Heart left ventricle (tissue), 13 donors: Measurements from ENCODE around the gene TREM2.

Experiments
- POLR2A ChIP-seq, 2 donors: fragments of 450-650 bp; IDR thresholded peaks; one replicate each; pipeline ENCODE4 v1.6.1; 2017; ENCODE audit warnings: antibody characterized with exemption in 2 of 2, mild to moderate bottlenecking in 2 of 2, moderate library complexity in 2 of 2
- TF ChIP-seq, protein P1 (sequence below), 12 donors: fragments of 200-600 bp; sonication (generic) in 4 of 12; IDR thresholded peaks; one replicate each; pipeline versions ENCODE4 v1.5.0 to v1.8.0; 2018 to 2022; ENCODE audit warnings: antibody characterized with exemption in 12 of 12, mild to moderate bottlenecking in 5 of 12
- donor health status: ischemic (EF 13 %, LVEDD 7.1; RV severe dilation, severe dysfunction).
- donor health status: DM: no; HTN: yes; CAD: no.
- donor health status: DM: no; HTN: no; CAD: no.
- donor health status: ischemic (EF 25% LVEDD 6.9; RV normal size, moderate dysfunction).
- donor health status: ischemic (EF 25% LVEDD 5.7; RV mildly dilated, moderate dysfunction).
- donor health status: ischemic (EF 35%, LVEDD 5.7; RV mildly dilated, moderate dysfunction).
- donor health status: nonischemic (EF 11% LVEDD 7.7; RV severe dilation, severe dysfunction).
- donor health status: DM: yes; HTN: yes; CAD: no.
- donor health status: PGD.
- donor health status: ischemic (EF 29% LVEDD 5.4; RV normal size, mild dysfunction).
- donor health status: nonischemic (EF 23%, LVEDD 6.1; RV moderate dilation, normal function).

- TF ChIP-seq, protein P1, sequence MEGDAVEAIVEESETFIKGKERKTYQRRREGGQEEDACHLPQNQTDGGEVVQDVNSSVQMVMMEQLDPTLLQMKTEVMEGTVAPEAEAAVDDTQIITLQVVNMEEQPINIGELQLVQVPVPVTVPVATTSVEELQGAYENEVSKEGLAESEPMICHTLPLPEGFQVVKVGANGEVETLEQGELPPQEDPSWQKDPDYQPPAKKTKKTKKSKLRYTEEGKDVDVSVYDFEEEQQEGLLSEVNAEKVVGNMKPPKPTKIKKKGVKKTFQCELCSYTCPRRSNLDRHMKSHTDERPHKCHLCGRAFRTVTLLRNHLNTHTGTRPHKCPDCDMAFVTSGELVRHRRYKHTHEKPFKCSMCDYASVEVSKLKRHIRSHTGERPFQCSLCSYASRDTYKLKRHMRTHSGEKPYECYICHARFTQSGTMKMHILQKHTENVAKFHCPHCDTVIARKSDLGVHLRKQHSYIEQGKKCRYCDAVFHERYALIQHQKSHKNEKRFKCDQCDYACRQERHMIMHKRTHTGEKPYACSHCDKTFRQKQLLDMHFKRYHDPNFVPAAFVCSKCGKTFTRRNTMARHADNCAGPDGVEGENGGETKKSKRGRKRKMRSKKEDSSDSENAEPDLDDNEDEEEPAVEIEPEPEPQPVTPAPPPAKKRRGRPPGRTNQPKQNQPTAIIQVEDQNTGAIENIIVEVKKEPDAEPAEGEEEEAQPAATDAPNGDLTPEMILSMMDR (IDR thresholded peaks at IDR 0.05) = no peak
- no peak for TF ChIP-seq POLR2A (IDR thresholded peaks at IDR 0.05)
Measured at GRCh38 chr6:41120058-41120457, 42.9 kb downstream of the TREM2 start.
